Left ventricle myocardium inferior (tissue), 1 donor: ENCODE results near the gene SYNDIG1. TPM values are rescaled to one million over a fixed set of nuclear protein-coding genes. Genes with fewer than 3 reads are reported as not detected.

ENCODE experiments used
- DNase-seq: peaks from one replicate; pipeline ENCODE4 v3.0.0-alpha.2; 2020
- H3K27ac ChIP-seq: fragments of 200-600 bp; replicated peaks from 2 replicates; pipeline ENCODE4 v1.8.0; 2021
- H3K27me3 ChIP-seq: fragments of 200-600 bp; 2 replicates; pipeline ENCODE4 v1.8.0; 2021; ENCODE audit warnings: low read depth
- H3K36me3 ChIP-seq: fragments of 200-600 bp; 2 replicates; pipeline ENCODE4 v1.8.0; 2021
- H3K4me1 ChIP-seq: fragments of 200-600 bp; 2 replicates; pipeline ENCODE4 v1.8.0; 2021
- H3K4me3 ChIP-seq: fragments of 200-600 bp; 2 replicates; pipeline ENCODE4 v1.8.0; 2021; ENCODE audit warnings: mild to moderate bottlenecking, moderate library complexity
- H3K9me3 ChIP-seq: fragments of 200-600 bp; replicated peaks from 2 replicates; pipeline ENCODE4 v1.8.0; 2021
- intact Hi-C: fragments of 100-400 bp; cut with micrococcal nuclease; formaldehyde crosslinking; loops from one replicate; pipeline ENCODE4 v1.11.0; 2022
- total RNA-seq: library from RNA; stranded (reverse); fragmentation: NEBNext Ultra II Directional; extraction: Animal tissue kit (Norgen Biotek cat#: 25700); gene quantifications from one replicate; pipeline ENCODE4 v1.2.1, GENCODE V29; 2021
- TF ChIP-seq, protein P1 (sequence below): fragments of 200-600 bp; IDR thresholded peaks from 2 replicates; pipeline ENCODE4 v1.8.0; 2021; ENCODE audit warnings: antibody characterized with exemption, mild to moderate bottlenecking, borderline replicate concordance
- donor health status: DM: no; HTN: yes; CAD: no; lungs with severe emphysema.

The SYNDIG1 gene
- total RNA-seq, 1 donor from 2014 or later, result 21.4 TPM

DNA sequence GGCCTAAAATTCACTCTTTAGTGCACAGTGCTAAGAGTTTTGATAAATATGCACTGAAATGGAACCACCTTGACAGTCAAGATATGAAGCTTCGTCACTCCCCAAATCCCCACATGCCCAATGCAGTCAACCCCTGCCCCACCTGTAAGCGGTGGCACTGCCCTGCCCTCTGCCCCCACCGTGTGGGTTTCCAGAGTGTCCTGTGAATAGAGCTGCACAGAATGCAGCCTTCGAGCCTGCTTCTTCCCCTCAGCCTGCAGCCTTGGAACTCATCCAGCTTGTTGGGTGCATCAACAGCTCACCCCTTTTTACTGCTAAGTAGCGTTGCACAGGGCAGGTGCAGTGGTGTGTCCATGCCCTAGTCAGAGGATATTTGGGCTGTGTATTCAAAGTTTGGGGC, 216.3 kb downstream of the SYNDIG1 start:
- Histone ChIP-seq H3K4me3 (no peak overlapping the region), H3K36me3 (no peaks in the 10 kb centered on the region), H3K27me3 (peaks cover 4% of the 10 kb centered on the region), H3K27ac (no peak overlapping the region), H3K9me3 (peaks cover 15% of the 10 kb centered on the region), H3K4me1 (no peaks in the 10 kb centered on the region)
- TF ChIP-seq, protein P1, sequence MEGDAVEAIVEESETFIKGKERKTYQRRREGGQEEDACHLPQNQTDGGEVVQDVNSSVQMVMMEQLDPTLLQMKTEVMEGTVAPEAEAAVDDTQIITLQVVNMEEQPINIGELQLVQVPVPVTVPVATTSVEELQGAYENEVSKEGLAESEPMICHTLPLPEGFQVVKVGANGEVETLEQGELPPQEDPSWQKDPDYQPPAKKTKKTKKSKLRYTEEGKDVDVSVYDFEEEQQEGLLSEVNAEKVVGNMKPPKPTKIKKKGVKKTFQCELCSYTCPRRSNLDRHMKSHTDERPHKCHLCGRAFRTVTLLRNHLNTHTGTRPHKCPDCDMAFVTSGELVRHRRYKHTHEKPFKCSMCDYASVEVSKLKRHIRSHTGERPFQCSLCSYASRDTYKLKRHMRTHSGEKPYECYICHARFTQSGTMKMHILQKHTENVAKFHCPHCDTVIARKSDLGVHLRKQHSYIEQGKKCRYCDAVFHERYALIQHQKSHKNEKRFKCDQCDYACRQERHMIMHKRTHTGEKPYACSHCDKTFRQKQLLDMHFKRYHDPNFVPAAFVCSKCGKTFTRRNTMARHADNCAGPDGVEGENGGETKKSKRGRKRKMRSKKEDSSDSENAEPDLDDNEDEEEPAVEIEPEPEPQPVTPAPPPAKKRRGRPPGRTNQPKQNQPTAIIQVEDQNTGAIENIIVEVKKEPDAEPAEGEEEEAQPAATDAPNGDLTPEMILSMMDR, result no peak
- intact Hi-C loops, result no loop called here
- DNase-seq, result no peak

DNA sequence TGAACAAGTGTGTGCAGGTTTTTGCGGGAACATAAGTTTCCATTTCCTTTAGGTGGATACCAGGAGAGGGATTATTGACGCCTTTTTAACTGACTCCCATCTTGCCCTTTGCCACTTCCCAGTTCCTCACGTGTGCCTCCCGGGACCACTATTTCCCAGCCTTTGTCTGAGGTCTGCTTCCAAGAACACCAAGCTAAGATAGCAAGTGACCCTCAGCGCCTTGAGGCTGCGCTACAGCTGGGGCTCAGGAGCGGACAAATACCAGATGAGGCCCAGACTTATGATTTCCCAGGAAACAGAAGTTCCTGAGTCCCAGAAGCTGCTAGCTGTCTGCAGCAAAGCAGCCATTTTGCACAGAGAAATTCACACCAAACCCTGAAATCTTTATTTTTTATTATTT, 216.7 kb downstream of the SYNDIG1 start:
- H3K27me3 ChIP-seq, result peaks cover 4% of the 10 kb centered on the region
- H3K36me3 ChIP-seq, result no peaks in the 10 kb centered on the region
- DNase-seq, result no peak
- peaks cover 15% of the 10 kb centered on the region for H3K9me3 ChIP-seq
- no peak overlapping the region for H3K27ac ChIP-seq
- intact Hi-C loops, result no loop called here
- TF ChIP-seq, protein P1, result no peak
- no peaks in the 10 kb centered on the region for H3K4me1 ChIP-seq
- no peak overlapping the region for H3K4me3 ChIP-seq

DNA sequence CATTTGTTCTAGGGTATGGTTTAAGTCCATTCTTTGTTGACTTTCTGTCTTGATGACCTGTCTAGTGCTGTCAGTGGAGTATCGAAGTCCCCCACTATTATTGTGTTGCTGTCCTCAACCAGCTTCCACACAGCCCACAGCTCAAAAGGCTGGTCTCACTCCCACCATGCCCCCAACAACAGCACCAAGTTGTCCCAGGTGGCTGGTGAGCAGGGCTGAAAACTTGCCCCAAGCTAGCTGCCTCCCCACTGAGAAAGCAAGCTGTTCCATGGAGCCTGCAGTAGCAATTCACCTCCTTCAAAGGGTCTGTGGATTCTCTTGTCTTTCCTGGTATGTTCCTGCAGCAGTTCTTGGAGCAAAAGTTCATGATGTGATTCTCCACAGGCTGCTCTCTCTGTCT, 221.0 kb downstream of the SYNDIG1 start:
- no peak for DNase-seq
- Histone ChIP-seq H3K4me1 (peaks cover 19% of the 10 kb centered on the region), H3K27me3 (peaks cover 17% of the 10 kb centered on the region), H3K36me3 (no peaks in the 10 kb centered on the region), H3K4me3 (no peak overlapping the region), H3K9me3 (peaks cover 15% of the 10 kb centered on the region), H3K27ac (no peak overlapping the region)
- intact Hi-C loops, result no loop called here
- TF ChIP-seq, protein P1, result no peak

DNA sequence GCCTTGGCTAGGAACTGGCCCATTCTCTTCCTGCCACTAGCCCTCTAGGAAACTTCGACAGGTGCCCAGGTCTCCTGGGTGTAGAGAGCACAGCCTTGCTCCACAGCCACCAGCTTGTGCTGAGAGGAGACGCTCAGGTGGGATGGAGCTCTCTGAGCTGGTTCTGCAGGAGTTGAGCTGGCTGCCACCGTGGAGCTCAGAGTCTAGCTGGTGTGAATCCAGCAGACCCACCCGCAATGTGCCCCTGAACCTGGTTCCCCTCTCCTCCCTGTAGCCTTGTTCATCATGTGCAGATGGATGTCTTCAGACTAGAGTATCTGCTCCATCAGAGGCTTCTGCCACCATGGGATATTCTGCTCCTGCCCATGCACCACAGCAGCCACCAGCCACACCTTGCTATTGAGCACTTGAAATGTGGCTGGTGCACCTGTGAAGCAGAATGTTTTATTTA, 222.5 kb downstream of the SYNDIG1 start:
- H3K4me1 ChIP-seq, result peaks cover 22% of the 10 kb centered on the region
- H3K9me3 ChIP-seq, result peaks cover 15% of the 10 kb centered on the region
- no peak overlapping the region for H3K4me3 ChIP-seq
- no peak overlapping the region for H3K27ac ChIP-seq
- DNase-seq, result no peak
- TF ChIP-seq, protein P1, result no peak
- peaks cover 17% of the 10 kb centered on the region for H3K27me3 ChIP-seq
- H3K36me3 ChIP-seq, result no peaks in the 10 kb centered on the region
- intact Hi-C loops, result no loop called here

DNA sequence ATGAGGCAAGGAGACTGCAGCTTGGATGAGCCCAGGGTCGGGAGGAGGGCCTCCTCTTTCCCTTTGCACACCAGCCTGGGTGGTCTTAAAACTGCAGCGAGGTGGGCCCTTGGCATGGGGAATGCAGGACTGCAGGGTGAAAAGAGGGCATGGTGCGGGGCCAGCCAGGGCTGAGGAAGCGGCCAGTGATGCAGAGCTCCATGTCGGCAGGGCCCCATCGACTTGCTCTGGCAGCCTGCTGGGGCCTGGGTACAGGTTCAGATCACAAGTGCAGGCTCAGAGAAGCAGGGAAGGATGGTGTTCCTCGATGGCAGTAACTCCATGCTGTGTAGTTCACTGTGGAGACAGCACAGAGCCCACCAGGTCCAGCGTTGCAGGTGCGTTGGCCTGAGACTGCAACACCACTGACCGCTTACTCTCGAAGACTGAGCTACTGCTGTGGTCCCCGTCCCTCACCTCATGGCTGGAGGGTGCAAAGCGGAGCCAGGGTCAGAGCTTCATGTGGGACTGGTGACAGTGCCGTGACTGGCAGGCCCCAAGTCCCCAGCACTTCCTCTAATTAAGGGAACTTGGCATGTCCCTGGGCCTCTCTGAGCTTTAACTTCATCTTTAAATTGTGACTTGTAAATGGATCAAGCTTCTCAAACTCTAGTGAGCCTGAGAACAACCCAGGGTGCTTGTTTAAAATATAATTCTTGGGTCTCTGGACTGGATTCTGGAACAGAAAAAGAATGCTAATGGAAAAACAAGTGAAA, 223.2 kb downstream of the SYNDIG1 start:
- DNase-seq, result no peak
- peaks cover 8% of the 10 kb centered on the region for H3K9me3 ChIP-seq
- H3K27ac ChIP-seq, result no peak overlapping the region
- no peak overlapping the region for H3K4me3 ChIP-seq
- peaks cover 17% of the 10 kb centered on the region for H3K27me3 ChIP-seq
- H3K4me1 ChIP-seq, result peaks cover 22% of the 10 kb centered on the region
- H3K36me3 ChIP-seq, result no peaks in the 10 kb centered on the region
- TF ChIP-seq, protein P1, result no peak
- intact Hi-C loops, result no loop called here
